ENCODE data around the gene ATP5F1D. TPM values are rescaled to one million over a fixed set of nuclear protein-coding genes. Genes with fewer than 3 reads are reported as not detected.

The ATP5F1D gene
- total and polyA plus RNA-seq, 2 of the 13 experiments (the other 11 are each of a cell fraction or from before 2014, with no cell fraction given): 39.4 to 78.7 TPM

DNA sequence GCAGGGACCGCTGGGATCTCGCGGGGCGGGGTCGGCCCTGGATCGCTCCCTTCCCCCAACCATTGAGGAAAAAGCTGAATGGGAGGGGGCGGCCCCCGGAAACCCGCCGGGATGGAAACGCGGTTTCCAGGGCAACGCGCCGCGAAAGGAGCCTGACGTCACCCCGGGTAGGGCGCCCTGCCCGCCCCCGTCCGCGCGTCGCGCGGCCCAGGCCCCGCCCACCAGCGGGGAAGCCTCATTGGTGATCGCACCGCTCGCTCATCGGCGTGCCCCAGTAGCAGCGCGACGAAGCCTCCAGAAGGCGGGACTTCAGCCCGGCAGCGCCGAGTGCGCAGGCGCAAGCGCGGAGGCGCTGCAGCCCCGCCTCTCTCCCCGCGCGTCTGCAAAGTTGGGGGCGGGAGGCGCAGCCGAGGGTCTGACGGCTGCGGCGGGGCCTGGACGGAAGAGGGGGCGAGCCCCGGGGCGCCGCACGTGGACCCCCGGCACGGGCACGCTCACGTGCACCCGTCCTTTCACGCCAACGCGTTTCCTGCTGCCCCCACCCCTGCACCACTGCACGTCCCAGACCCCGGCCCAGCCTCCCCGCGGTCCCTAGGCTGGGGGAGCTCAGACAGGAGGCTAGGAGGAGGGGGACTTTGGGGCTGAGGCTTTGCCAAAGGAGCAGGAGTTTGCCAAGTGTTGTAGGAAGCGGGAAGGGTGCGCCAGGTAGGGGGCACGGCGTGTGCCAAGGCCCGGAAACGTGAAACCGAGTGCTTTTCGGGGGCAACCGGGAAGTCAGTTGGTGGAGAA lies 19.4 kb downstream of the ATP5F1D start (continued):
- TF ChIP-seq, protein P1, sequence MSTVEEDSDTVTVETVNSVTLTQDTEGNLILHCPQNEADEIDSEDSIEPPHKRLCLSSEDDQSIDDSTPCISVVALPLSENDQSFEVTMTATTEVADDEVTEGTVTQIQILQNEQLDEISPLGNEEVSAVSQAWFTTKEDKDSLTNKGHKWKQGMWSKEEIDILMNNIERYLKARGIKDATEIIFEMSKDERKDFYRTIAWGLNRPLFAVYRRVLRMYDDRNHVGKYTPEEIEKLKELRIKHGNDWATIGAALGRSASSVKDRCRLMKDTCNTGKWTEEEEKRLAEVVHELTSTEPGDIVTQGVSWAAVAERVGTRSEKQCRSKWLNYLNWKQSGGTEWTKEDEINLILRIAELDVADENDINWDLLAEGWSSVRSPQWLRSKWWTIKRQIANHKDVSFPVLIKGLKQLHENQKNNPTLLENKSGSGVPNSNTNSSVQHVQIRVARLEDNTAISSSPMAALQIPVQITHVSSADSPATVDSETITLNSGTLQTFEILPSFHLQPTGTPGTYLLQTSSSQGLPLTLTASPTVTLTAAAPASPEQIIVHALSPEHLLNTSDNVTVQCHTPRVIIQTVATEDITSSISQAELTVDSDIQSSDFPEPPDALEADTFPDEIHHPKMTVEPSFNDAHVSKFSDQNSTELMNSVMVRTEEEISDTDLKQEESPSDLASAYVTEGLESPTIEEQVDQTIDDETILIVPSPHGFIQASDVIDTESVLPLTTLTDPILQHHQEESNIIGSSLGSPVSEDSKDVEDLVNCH (CRISPR knock-in tag; IDR thresholded peaks at IDR 0.05): no peak
- TF ChIP-seq ZFAT (CRISPR knock-in tag; conservative IDR thresholded peaks at IDR 0.05) (no peak), NCOA2 (CRISPR knock-in tag; IDR thresholded peaks at IDR 0.05) (no peak), MAFF (IDR thresholded peaks at IDR 0.05; ENCODE audit: low read depth, low read length) (no peak), ZNF230 (CRISPR knock-in tag; IDR thresholded peaks at IDR 0.05) (no peak), KLF9 (CRISPR knock-in tag; IDR thresholded peaks at IDR 0.05; ENCODE audit: low read depth) (no peak), ATAD3A (CRISPR knock-in tag; IDR thresholded peaks at IDR 0.05) (no peak), AKAP8 (CRISPR knock-in tag; IDR thresholded peaks at IDR 0.05) (no peak), KDM2A (CRISPR knock-in tag; IDR thresholded peaks at IDR 0.05; ENCODE audit: borderline replicate concordance, low read depth) (no peak; the same call in 1 of the 2 replicates), ZNF790 (CRISPR knock-in tag; IDR thresholded peaks at IDR 0.05; ENCODE audit: borderline replicate concordance) (no peak), ZBTB7B (CRISPR knock-in tag; IDR thresholded peaks at IDR 0.05) (peak; percentile 74; the same call in 1 of the 2 replicates), ZKSCAN5 (CRISPR knock-in tag; IDR thresholded peaks at IDR 0.05) (no peak), NFYC (CRISPR knock-in tag; IDR thresholded peaks at IDR 0.05) (peak; percentile 96), FLYWCH1 (CRISPR knock-in tag; IDR thresholded peaks at IDR 0.05) (no peak), MBD4 (IDR thresholded peaks at IDR 0.05; ENCODE audit: borderline replicate concordance, low read length) (no peak), ZNF713 (CRISPR knock-in tag; IDR thresholded peaks at IDR 0.05) (no peak), NFIB (CRISPR knock-in tag; IDR thresholded peaks at IDR 0.05; ENCODE audit: borderline replicate concordance) (no peak), HNF4G (IDR thresholded peaks at IDR 0.05; ENCODE audit: borderline replicate concordance, low read depth, low read length) (no peak), HNF4G (CRISPR knock-in tag; IDR thresholded peaks at IDR 0.05; ENCODE audit: borderline replicate concordance, low read depth) (peak; percentile 33; the same call in 1 of the 2 replicates), ZNF317 (CRISPR knock-in tag; IDR thresholded peaks at IDR 0.05) (no peak)
- TF ChIP-seq, protein P2, sequence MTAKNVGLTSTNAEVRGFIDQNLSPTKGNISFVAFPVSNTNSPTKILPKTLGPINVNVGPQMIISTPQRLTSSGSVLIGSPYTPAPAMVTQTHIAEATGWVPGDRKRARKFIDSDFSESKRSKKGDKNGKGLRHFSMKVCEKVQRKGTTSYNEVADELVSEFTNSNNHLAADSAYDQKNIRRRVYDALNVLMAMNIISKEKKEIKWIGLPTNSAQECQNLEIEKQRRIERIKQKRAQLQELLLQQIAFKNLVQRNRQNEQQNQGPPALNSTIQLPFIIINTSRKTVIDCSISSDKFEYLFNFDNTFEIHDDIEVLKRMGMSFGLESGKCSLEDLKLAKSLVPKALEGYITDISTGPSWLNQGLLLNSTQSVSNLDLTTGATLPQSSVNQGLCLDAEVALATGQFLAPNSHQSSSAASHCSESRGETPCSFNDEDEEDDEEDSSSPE (CRISPR knock-in tag; IDR thresholded peaks at IDR 0.05): peak; percentile 65
- TF ChIP-seq, protein P3, sequence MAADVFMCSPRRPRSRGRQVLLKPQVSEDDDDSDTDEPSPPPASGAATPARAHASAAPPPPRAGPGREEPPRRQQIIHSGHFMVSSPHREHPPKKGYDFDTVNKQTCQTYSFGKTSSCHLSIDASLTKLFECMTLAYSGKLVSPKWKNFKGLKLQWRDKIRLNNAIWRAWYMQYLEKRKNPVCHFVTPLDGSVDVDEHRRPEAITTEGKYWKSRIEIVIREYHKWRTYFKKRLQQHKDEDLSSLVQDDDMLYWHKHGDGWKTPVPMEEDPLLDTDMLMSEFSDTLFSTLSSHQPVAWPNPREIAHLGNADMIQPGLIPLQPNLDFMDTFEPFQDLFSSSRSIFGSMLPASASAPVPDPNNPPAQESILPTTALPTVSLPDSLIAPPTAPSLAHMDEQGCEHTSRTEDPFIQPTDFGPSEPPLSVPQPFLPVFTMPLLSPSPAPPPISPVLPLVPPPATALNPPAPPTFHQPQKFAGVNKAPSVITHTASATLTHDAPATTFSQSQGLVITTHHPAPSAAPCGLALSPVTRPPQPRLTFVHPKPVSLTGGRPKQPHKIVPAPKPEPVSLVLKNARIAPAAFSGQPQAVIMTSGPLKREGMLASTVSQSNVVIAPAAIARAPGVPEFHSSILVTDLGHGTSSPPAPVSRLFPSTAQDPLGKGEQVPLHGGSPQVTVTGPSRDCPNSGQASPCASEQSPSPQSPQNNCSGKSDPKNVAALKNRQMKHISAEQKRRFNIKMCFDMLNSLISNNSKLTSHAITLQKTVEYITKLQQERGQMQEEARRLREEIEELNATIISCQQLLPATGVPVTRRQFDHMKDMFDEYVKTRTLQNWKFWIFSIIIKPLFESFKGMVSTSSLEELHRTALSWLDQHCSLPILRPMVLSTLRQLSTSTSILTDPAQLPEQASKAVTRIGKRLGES (CRISPR knock-in tag; IDR thresholded peaks at IDR 0.05; ENCODE audit: borderline replicate concordance): no peak
- TF ChIP-seq, protein P4, sequence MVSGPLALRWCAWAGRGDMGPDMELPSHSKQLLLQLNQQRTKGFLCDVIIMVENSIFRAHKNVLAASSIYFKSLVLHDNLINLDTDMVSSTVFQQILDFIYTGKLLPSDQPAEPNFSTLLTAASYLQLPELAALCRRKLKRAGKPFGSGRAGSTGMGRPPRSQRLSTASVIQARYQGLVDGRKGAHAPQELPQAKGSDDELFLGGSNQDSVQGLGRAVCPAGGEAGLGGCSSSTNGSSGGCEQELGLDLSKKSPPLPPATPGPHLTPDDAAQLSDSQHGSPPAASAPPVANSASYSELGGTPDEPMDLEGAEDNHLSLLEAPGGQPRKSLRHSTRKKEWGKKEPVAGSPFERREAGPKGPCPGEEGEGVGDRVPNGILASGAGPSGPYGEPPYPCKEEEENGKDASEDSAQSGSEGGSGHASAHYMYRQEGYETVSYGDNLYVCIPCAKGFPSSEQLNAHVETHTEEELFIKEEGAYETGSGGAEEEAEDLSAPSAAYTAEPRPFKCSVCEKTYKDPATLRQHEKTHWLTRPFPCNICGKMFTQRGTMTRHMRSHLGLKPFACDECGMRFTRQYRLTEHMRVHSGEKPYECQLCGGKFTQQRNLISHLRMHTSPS (CRISPR knock-in tag; IDR thresholded peaks at IDR 0.05; ENCODE audit: low read depth): no peak

Data from HepG2 (cell line).